Stimulated activated CD4-positive, alpha-beta T cell treated with anti-CD3 and anti-CD28 coated beads, Interleukin-15, amount 100 ng/mL, for 1 hour (primary cell): ENCODE data around the gene TXLNB.
"Not testable (repeated sequence)": the region's sequence is repeated elsewhere in the genome, so short reads cannot be mapped to it uniquely, and the experiment has no call there.

ENCODE experiments used
- DNase-seq, 2 donors: peaks; one replicate each; pipeline ENCODE4 v3.0.0-alpha.2; 2020; ENCODE audit warnings: low read depth in 1 of 2, low spot score in 1 of 2

Gene TXLNB

GRCh38 chr6:139240161-139241010 lies 51.4 kb downstream of the TXLNB start:
- DNase-seq, result no peak

- DNase-seq, result no peak
These were observed 52.7 kb downstream of the TXLNB start for GRCh38 chr6:139239064-139239463.

GRCh38 chr6:139236105-139236504 lies 55.7 kb downstream of the TXLNB start:
- no peak for DNase-seq

- no peak for DNase-seq
These were observed 56.1 kb downstream of the TXLNB start for GRCh38 chr6:139235661-139236060.

GRCh38 chr6:139234193-139234592 lies 57.6 kb downstream of the TXLNB start:
- not testable (repeated sequence) for DNase-seq

- DNase-seq, result no peak
These were observed 60.6 kb downstream of the TXLNB start for GRCh38 chr6:139231206-139231605.

GRCh38 chr6:139230391-139230840 lies 61.4 kb downstream of the TXLNB start:
- no peak for DNase-seq

- DNase-seq, result not testable (repeated sequence)
These were observed 63.4 kb downstream of the TXLNB start for GRCh38 chr6:139228387-139228786.

GRCh38 chr6:139219746-139220145 lies 72.1 kb downstream of the TXLNB start:
- no peak for DNase-seq

GRCh38 chr6:139219271-139219729 lies 72.5 kb downstream of the TXLNB start:
- DNase-seq, result peak; percentile 44 to 45

GRCh38 chr6:139212460-139212859 lies 79.3 kb downstream of the TXLNB start:
- DNase-seq, result not testable (repeated sequence)

- not testable (repeated sequence) for DNase-seq
These were observed 81.0 kb downstream of the TXLNB start for GRCh38 chr6:139210766-139211165.

- no peak for DNase-seq
These were observed 86.0 kb downstream of the TXLNB start for GRCh38 chr6:139205843-139206242.

- no peak for DNase-seq
These were observed 86.8 kb downstream of the TXLNB start for GRCh38 chr6:139204978-139205377.

- DNase-seq, result no peak
These were observed 90.4 kb downstream of the TXLNB start for GRCh38 chr6:139201378-139201777.

GRCh38 chr6:139198529-139199288 lies 93.1 kb downstream of the TXLNB start:
- no peak for DNase-seq

- no peak for DNase-seq
These were observed 97.1 kb downstream of the TXLNB start for GRCh38 chr6:139194740-139195139.
